Myocyte (in vitro differentiated cells): ENCODE results near the gene STUB1. TPM values are rescaled to one million over a fixed set of nuclear protein-coding genes. Genes with fewer than 3 reads are reported as not detected.
A peak's percentile ranks its signal among the peaks of the same experiment; 100 is the strongest.

Experiments used
- DNase-seq: peaks from one replicate; pipeline ENCODE4 v3.0.0-alpha.2; 2012; ENCODE audit warnings: low read depth
- total RNA-seq: library from RNA; depleted of rRNA; stranded (reverse); fragments of >200 nt; gene quantifications from 2 replicates; pipeline ENCODE4 v1.2.3, GENCODE V29; 2014

STUB1 gene
- total RNA-seq, 1 donor from 2014 or later: 239 TPM

DNA sequence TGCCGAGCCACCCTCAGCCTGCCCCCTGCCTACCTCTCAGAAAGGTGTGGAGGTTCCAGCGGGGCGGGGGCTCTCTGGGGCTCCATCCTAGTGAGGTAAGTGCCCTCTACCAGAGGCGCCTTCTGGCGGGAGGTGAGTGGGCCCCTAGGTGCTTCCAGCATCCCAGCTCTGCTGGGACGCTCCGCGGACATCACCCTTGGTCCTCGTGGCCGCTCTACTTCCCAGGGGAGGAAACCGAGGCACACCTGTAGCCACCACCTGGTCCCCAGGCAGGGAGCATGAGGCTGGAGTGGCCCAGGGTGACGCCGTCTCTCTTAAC is 37.2 kb upstream of the STUB1 start:
- DNase-seq: no peak

DNA sequence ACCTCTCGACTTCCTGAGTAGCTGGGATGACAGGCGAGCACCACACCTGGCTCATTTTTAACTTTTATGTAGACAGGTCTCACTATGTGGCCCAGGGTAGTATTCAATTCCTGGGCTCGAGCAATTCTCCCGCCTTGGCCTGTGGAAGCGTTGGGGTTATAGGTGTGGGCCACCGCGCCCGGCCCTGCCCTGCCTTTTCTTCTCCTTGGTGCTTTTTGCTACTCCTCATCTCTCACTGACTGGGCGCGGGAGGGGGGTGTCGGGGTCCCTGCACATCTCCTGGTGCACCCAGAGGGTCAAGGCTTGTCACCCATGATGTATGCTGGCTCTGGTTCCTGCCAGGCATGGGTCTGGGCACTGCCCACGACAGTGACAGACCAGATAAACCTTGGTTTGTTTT is 35.7 kb upstream of the STUB1 start:
- DNase-seq: no peak

DNA sequence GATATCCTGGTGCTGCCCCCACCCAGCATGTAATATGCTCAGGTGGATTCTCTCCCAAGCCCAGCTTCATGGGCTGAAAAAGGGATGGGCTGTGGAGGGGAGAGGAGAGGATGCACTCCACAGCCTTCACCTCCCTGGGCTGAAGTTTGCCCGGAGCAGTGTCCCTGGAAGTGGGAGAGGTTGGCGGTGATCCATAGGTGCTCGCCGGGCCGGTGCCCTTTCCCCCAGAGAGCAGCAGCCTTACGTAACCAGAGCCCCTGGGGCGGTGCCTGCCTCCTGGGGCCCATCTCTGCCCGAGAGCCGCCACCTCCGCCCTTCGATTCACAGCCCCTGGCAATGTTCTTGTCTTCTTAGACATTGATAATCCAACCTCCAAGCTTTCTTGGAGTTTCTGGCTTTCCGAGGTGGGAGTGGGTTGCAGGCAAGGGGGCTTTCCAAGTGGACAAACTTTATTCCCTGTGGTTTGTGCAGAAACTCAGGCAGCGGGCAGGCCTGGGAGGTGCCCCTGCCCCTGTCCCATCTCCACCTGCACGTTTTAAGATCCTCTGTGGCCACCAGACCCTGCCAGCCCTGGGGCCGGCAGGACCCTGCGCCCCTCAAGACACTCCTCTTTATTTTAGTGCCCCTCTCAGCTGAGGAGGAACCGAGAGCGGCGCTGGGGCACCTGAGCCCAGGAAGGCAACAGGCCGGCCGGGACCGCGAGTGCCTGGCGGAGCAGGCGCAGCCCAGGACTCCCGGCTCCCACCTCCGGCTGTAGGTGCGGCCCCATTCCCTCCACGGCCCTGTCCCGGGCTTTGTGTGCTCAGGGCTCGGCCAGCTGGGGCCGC is 34.1 kb upstream of the STUB1 start:
- no peak for DNase-seq

DNA sequence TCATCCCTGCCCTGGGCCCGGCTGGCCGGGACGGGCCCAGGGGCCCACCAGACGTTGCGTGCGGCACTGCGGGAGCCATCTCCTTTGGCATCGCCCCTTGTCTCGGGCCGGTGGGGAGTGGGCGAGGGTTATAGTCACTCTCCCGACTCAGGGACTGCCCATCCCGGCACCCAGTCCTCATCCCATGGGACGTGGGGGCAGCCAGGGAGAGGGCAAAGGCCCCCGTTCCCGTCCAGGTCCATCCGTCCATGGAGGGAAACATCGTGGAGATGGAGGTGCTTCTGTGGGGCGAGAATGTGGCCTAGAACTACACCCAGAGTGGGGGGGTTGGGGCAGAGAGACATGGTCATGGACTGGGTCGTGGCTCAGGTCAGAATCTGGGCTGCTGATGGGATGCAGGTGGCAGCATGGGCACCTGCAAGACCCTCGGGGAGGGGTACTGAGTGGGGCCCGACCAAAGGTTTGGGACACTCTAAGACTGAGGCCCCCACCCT is 33.5 kb upstream of the STUB1 start:
- DNase-seq: no peak

DNA sequence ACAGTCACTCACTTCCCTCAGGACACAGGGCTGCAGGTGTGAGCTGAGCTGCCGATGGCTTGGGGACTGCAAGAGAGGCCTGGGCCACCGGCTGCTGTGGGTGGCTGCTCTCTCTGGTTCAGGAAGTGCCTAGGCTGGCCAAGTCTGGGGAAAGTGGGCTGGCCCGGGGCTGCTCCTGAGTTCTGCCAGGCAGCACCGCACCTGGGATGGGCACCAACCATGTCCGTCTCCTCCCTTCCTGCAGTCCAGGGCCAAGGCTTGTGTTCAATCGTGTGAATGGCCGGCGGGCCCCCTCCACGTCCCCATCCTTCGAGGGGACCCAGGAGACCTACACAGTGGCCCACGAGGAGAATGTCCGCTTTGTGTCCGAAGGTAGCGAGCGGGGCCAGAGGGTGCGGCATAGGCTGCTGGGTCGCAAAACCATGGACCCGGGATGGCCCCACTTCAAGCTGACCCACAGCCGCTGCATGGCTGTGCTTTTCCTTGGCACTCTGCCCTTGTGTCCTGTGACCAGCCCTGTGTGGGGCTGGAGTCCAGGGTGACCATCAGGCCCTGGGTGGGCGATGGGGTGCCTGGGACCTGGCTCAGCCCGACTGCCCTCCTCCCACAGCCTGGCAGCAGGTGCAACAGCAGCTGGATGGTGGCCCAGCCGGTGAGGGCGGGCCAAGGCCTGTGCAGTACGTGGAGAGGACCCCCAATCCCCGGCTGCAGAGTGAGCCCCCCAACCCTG is 32.9 kb upstream of the STUB1 start:
- DNase-seq: peak; percentile 59

DNA sequence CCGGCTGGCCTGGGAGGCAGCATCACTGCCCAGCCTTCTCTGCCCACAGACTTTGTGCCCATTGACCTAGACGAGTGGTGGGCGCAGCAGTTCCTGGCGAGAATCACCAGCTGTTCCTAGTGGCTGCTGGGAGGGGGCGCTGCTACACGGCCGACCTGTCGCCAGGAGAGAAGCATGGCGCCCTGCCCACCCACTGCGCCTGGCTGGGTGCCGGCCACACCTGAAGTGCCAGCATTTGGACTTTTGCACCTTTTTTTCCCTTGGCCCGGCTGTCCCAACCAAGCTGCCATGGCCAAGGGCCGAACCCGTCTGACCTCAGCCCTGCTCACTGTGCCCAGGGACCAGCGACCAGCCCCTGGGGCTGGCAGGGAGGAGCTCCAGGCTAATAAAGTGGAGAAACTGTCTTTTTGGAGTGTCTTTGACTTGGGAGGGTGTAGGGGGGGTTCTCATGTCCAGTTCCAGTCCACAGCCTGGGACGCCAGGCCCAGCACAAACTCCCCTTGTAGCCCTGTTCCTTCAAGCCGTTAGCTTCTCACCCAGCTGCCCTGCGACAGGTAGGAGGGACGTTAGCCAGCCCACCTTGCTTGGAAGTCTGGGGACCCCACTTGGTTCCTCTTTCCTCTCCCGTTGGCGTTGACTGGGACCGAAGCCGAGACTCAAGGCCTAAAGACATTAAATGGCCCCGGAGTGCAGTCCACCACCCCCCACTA is 32.0 kb upstream of the STUB1 start:
- DNase-seq: peak; percentile 76

DNA sequence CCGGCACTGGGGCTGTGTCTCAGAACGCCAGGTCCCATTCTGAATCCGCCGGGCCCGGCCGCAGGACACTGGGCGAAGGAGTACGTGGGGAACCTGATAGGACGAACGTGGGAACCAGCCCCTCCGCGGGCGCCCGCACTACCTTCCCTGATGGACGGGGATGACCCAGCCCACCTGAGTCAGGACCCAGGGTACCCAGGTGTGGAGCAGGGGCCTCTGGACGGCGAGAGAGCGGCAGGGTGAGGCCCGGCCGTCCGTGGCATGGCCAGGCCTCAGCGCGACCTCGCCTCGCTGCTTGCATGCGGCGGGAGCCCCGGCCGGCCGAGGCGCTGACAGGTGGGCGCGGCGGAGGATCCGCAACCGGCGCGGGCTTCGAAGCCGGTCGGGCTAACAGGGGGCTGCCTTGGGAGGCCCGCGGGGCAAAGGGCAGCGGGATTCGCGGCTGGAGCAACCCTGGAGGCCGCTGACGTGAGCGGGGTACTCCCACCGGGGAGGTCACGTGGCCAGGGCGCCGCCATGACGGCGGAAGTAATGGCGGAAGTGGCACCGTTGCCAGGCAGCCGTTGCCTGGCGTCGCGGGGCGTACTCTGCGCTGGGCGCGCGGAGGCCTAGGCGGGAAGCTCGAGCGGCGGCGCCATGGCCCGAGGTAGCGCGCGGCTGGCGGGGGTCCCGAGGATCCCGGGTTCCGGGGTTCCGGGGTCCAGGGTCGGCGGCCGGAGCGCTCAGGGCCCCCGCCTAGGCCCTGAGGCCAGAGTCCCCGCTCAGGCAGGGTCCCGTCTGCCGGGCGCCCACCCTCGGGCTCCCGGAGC is 31.2 kb upstream of the STUB1 start, which contains the start of gene WDR90:
Gene WDR90, plus strand, starts transcription at position 585 of the 809 bp plus-strand sequence. Its CDS starts 52 bp downstream, at position 637.
- peak; percentile 90 for DNase-seq

DNA sequence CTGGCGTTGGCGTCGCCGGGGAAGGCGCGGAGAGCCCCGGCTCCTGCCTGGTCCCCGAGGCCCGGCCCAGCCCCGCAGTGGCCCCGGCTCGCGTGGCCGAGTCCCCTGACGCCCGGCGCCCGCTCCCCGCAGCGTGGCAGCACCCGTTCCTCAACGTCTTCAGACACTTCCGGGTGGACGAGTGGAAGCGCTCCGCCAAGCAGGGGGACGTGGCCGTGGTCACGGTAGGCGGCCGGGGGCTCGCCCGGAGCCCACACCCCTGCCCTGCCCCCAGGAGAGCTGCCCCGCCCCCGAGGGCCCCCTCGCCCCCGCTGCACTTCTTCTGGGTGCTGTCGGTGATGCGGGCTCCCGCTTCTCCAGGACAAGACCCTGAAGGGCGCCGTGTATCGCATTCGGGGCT is 30.6 kb upstream of the STUB1 start:
- no peak for DNase-seq

DNA sequence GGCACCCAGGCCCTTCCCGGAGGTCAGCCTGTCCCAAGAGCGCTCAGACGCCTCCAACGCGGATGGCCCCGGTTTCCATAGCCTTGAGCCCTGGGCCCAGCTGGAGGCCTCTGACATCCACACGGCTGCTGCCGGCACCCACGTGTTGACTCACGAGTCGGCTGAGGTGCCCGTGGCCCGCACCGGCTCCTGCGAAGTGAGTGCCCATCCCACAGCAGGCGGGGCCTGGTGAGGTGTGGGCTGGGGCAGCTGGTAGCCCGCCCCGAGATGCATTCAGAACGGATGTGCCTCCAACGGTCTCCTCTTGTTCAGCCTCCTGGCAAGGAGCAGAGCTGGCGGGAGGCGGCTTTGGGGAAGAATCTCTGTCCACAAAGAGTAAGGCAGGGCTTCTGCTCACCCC is 28.4 kb upstream of the STUB1 start:
- no peak for DNase-seq

DNA sequence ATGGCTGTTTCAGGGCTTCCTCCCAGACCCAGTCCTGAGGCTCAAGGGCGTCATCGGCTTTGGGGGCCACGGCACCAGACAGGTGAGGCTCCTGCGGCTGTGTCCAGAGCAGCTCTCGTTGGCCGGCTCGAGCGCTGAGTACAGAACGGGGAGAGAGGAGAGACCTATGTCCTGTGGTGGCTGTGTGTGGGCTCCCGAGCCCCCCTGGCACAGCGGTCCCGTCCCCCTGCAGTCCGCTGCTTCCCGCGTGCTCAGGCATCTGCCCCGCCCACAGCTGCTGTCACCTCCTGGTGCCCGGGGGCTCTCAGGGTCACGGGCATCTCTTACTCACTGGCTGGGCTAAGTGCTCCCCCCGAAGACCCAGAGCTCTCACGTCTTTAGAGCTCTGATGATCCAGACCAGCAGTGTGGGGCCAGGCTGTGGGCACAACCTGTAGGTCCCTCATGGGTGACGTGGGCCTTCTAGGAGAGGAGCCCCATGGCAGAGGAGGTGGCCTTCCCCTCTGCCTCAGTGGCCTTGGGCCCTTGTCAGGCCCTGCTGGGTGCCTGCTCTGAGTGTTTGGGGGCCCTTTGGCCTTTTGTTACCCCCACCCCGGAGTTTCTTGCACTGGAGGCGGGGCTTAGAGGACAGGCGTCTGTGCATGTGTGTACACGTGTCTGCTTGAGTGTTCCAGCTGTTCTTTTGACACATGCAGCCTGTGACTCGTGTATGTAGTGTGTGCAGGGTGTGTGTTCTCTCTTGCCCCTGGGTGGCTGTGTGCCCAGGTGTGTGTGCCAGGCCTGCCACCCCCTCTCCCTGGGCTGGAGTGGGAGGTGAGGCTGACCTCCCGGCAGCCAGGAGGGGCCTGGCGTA is 27.5 kb upstream of the STUB1 start:
- DNase-seq: no peak

DNA sequence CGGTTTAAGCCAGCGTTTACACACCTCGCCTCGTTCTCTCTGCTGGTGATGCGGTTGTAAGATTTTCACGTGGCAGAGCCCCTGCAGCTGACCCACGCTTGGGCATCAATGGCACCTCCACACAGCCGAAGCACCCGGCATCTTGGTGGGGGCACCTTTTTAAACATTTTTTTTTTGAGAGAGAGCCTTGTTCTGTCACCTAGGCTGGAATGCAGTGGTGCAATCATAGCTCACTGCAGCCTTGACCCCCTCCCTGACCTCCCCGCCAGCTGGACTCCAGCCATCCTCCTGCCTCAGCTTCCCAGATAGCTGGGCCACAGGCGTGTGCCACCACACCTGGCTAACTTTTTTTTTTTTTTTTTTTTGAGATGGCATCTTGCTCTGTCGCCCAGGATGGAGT is 26.2 kb upstream of the STUB1 start:
- no peak for DNase-seq

DNA sequence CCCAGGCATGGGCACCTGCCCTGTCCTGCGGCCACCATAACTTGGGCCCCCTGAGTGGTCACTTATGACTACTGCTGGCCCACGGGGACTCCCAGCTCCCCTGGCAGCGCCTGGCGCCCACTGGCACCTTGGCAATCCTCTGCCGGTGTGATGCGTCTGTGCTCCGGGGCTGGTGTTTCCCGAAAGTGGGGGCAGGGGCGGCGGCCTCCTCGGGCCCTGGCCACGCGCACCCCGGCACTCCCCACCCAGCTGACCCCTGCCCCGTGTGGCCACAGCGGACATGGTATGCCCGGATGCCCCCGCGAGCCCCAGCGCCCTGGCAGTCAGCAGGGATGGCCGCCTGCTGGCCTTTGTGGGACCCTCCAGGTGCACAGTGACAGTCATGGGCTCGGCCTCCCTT is 22.7 kb upstream of the STUB1 start:
- no peak for DNase-seq

DNA sequence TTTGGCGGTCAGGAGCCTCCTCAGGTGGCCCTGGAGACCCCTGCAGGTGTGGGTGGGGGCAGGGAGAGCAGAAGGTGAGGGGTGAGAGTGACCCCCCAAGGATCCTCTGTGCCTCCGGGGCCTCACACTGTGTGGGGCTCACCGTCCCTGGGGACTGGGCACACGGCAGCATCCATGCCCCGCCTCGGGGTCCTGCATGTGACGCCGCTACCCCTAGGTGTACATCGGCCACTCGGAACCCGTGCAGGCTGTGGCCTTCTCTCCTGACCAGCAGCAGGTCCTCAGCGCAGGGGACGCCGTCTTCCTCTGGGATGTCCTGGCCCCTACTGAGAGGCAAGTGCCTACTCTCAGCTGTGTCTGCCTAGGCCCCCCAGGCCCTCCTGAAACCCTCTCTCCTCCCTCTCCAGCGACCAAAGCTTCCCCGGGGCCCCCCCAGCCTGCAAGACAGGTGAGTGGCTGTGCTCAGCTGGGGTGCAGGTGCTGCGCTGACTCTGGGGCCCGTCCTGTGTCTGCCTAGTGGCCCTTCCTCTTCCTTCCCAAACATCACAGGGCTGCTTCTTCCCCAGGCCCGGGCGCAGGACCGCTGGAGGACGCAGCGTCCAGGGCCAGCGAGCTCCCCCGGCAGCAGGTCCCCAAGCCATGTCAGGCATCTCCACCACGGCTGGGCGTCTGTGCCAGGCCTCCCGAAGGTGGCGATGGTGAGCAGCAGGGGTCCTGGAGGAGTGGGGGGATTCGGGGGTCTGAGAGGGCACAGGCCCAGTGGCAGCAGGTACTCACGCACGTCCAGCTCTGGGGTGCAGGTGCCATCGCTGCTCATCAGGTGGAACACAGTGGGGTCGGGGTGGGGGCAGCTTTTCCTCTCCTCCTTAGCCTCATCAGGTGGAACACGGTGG is 21.3 kb upstream of the STUB1 start:
- DNase-seq: no peak

DNA sequence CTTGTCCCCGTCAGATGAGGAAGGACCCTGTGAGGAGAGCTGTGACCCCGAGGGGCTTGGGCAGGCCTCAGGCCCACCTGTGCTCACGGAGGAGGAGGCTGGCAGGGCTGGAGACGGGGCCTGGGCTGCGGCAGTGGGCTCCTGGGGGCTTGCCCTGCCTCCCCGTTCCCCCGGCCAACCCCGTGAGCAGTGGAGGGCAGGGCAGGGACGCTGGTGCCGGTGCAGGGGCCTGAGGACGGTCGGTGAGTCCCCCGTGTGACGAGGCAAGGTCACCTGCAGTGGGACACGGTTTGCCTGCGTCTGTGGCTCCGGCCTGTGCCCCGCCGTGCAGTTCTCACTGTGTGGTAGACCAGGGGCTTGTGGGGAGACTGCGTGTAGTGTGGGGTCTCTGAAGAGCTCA is 20.6 kb upstream of the STUB1 start:
- DNase-seq: no peak

DNA sequence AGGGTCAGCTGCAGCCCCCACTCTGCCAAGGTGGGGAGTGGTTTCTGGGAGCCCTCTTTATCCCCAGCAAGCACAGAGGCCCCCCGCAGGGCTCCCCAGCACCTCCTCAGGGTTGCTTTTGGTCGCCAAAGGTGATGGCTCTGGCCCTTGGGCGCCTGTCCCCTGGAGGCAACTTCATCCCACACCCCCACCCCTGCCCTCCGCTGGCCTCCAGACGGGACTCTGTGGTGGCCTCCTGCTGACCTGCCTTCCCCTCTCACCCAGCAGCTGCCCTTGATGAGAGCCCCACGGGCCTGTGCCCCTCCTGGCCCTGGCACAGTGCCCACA is 20.1 kb upstream of the STUB1 start:
- DNase-seq: no peak

DNA sequence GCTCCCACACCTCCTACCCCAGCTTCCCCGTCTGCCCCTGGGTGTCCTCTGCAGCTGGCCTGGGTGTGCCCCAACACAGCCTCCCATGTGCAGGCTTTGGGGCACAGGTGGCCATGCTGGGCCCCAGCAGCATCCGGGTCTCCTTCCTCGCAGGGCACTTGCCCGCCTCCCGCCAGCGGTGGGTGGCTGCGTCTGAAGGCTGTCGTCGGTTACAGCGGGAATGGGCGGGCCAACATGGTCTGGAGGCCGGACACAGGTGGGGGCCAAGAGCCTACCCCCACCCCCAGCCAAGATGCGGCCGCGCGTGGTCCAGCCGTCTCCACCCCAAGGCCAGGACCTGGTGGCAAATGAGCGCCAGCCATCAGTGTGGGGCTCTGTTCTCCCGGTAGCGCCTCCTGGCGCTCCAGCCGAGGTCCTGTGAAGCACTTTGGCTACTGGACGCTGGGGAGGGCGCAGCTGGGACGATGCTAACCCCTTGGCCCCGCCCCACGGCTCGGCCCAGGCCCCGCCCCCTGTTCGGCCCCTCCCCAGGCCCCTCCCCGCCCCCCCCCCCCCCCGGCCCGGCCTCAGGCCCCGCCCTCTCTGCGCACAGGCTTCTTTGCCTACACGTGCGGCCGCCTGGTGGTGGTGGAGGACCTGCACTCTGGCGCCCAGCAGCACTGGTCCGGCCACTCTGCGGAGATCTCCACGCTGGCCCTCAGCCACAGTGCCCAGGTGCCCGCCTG is 19.6 kb upstream of the STUB1 start:
- DNase-seq: peak; percentile 65

DNA sequence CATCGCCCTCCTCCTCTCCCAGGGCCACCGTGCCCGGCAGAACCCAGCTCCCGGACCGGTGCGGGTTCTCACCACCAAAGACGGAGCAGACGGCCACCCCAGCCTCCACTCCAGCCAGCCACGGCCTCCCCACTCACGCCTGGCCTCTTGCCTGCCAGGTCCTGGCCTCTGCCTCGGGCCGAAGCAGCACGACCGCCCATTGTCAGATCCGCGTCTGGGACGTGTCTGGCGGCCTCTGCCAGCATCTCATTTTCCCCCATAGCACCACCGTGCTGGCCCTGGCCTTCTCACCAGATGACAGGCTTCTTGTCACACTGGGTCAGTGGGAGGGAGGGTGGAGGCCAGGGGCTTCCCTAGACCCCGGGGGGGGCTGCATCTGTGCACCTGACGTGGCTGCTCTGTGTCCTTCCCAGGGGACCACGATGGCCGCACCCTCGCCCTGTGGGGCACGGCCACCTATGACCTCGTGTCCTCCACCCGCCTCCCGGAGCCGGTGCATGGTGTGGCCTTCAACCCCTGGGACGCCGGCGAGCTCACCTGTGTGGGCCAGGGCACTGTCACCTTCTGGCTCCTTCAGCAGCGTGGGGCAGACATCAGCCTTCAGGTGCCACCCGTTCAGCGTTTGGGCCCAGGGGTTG is 18.9 kb upstream of the STUB1 start:
- DNase-seq: no peak

DNA sequence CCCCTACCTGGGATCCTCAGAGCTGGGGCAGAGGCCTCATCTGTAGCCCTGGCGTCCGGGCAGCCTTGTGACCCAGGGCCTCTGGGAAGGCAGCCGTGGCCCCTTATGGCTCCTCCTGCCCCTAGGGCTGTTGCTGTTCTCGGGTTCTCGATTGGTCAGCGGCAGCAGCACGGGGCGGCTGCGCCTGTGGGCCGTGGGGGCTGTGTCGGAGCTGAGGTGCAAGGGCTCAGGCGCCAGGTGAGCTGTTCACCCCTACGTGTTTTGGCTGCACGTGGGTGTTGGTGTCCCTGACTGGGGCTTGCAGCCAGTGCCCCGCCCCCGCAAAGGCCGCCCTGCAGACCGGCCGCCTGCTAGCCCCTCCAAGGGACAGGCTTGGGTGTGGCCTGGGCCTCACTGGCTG is 18.1 kb upstream of the STUB1 start:
- DNase-seq: no peak
